ENCODE data around the gene TMPRSS12.

DNA sequence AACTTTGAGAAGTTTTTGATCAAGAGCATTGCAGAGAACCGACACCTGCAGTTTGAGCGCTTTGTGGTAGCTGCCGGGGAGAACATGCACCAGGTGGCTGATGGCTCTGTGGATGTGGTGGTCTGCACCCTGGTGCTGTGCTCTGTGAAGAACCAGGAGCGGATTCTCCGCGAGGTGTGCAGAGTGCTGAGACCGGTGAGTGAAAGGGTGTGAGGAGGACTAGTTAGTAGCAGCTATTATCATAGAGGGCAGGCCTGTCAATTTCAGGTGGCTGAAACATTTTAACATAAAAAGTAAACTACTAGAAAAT, 82.6 kb downstream of the TMPRSS12 start:
- TF ChIP-seq, protein P1, sequence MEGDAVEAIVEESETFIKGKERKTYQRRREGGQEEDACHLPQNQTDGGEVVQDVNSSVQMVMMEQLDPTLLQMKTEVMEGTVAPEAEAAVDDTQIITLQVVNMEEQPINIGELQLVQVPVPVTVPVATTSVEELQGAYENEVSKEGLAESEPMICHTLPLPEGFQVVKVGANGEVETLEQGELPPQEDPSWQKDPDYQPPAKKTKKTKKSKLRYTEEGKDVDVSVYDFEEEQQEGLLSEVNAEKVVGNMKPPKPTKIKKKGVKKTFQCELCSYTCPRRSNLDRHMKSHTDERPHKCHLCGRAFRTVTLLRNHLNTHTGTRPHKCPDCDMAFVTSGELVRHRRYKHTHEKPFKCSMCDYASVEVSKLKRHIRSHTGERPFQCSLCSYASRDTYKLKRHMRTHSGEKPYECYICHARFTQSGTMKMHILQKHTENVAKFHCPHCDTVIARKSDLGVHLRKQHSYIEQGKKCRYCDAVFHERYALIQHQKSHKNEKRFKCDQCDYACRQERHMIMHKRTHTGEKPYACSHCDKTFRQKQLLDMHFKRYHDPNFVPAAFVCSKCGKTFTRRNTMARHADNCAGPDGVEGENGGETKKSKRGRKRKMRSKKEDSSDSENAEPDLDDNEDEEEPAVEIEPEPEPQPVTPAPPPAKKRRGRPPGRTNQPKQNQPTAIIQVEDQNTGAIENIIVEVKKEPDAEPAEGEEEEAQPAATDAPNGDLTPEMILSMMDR (conservative IDR thresholded peaks at IDR 0.05 in 1 of 2, IDR thresholded peaks at IDR 0.05 in 1 of 2; ENCODE audit: low read depth in 1 of 2, low read length in 2 of 2) = no peak
- no peak for TF ChIP-seq EZH2 (IDR thresholded peaks at IDR 0.05; ENCODE audit: low read length, missing control alignments)
